Central memory CD4-positive, alpha-beta T cell (primary cell): Measurements from ENCODE around the gene BAD.
"Not testable (repeated sequence)": the region's sequence is repeated elsewhere in the genome, so short reads cannot be mapped to it uniquely, and the experiment has no call there.

Source experiments
- DNase-seq: peaks from one replicate; pipeline ENCODE4 v3.0.0; 2022

Gene BAD

GRCh38 chr11:64255135-64256128, 29.0 kb downstream of the BAD start:
- DNase-seq: no peak

DNA sequence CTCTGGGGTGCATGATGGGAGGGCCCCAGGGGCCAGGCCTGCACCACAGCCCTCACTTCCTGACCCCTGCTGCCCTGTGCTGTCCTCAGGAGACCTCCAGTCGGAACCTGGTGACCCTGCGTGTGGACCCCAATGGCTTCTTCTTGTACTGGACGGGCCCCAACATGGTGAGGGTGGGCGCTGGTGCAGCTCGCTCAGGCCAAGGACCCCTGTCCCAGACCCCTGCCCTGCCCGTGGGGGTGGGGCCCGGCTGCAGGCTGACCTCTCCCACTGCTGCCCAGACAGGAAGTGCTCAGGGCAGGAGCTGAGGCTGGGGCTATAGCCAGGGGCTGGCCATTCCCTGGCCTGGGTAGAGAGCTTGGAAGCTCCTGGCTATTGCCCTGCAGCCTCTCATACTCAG, 30.1 kb downstream of the BAD start:
- no peak for DNase-seq

- no peak for DNase-seq
Measured at GRCh38 chr11:64253481-64253880, 31.0 kb downstream of the BAD start.

DNA sequence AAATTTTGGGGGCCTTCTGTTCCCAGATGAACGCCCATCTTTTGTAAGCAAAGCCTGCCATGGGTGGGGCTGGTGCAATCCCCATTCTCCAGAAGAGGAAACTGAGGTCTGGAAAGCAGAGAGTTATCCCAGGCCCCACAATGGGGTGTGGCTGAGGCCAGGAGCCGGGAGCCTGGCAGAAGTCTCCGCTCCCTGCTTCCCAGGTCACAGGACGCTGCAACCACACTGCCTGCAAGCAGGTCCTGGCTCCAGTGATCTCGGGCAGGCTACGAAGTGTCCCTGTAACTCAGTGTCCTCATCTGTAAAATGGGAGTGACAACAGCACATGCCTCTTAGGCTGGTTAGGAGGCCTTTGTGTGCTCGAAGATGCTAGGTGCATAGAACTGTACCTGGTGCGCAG, 31.4 kb downstream of the BAD start:
- DNase-seq: no peak

GRCh38 chr11:64252003-64252872, 32.2 kb downstream of the BAD start:
- DNase-seq: no peak

DNA sequence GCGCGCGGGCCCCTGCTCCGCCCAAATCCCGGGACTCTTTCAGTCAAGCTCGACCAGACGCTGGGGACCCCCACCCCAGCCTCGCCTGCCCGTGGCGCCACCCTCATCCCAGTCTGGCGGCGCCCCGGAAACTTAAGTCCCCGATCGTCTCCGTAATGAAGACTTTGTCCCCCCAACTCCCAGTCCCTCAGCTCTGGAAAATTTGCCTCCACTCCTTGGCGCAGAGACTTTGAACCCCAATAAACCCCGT, 32.8 kb downstream of the BAD start:
- DNase-seq: no peak

- peak; percentile 47 for DNase-seq
Measured at GRCh38 chr11:64251016-64251752, 33.3 kb downstream of the BAD start, which contains the start of gene PLCB3. PLCB3 (plus strand) TSS chr11:64251530; CDS start chr11:64251650, 120 bp downstream.

GRCh38 chr11:64250415-64251015, 34.0 kb downstream of the BAD start:
- no peak for DNase-seq

- no peak for DNase-seq
Measured at GRCh38 chr11:64249563-64250414, 34.7 kb downstream of the BAD start.

GRCh38 chr11:64249038-64249437, 35.4 kb downstream of the BAD start:
- DNase-seq: no peak

- DNase-seq: no peak
Measured at GRCh38 chr11:64248578-64248977, 35.9 kb downstream of the BAD start.

GRCh38 chr11:64247729-64248531, 36.5 kb downstream of the BAD start:
- no peak for DNase-seq

GRCh38 chr11:64246871-64247728, 37.4 kb downstream of the BAD start, which contains the start of gene PPP1R14B:
PPP1R14B (minus strand) TSS chr11:64246943; CDS start chr11:64246673, 270 bp downstream.
- DNase-seq: peak; percentile 71

- not testable (repeated sequence) for DNase-seq
Measured at GRCh38 chr11:64246621-64246870, 37.9 kb downstream of the BAD start.

GRCh38 chr11:64245797-64246620, 38.5 kb downstream of the BAD start:
- peak; percentile 30 for DNase-seq

DNA sequence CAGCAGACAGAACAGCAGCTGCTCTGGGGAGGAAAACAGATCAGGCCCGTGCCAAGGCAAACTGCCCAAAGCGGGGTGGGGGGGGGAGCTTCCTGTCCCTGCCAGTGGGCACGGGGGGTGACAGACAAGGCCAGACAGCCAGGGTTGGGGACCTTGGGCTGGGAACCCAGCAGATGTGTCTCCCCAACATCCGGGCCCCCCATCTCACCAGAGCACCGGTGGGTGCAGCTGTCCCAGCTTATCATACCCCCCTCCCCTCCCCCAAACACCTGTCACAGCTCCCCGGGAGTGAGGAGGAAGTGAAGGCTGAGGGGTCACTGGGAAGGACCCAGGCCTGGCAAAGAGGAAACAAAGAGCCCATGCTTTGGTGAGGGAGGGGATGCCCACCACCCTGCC, 39.1 kb downstream of the BAD start:
- DNase-seq: peak; percentile 27

- no peak for DNase-seq
Measured at GRCh38 chr11:64244966-64245365, 39.5 kb downstream of the BAD start.

DNA sequence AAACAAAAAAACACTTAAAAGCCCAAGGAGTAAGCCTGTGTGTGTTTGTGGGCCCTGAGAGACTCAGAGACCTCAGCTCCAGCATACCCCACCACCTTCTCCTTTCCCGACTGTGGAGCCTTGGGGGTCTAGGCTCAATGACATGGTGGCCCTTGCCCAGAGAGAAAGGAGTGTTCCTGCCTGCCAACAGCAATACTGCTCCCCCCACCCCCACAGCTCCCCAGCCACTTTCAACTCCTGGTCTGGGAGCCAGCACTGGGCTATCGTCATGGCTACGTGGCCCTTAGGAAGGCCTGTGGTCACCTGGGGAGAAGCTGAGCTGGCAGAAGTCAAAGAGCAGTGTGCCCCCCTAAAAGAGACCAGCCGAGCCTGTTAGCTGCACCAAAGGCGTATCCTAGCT, 40.4 kb downstream of the BAD start:
- no peak for DNase-seq
